OCI-LY7 (cell line): ENCODE results near the gene KCNQ2. TPM values are rescaled to one million over a fixed set of nuclear protein-coding genes. Genes with fewer than 3 reads are reported as not detected.

Experiments
- BruUV-seq: library from RNA; stranded (reverse); fragments of 400-500 nt; replicated peaks from 2 replicates; lab custom pipeline; 2021; lab: Mats Ljungman, UMichigan
- CTCF ChIA-PET: fragments of 300-600 bp; sonication (Branson Sonifier 250); formaldehyde crosslinking; loops from one replicate; lab custom pipeline; 2022; ENCODE audit warnings: antibody characterized with exemption; ENCODE audit not compliant: unreplicated experiment; lab: Charles Lee
- POLR2A ChIA-PET: fragments of 300-600 bp; sonication (Branson Sonifier 250); formaldehyde crosslinking; loops from one replicate; lab custom pipeline; 2022; ENCODE audit warnings: antibody characterized with exemption; lab: Charles Lee
- DNase-seq: peaks from one replicate; pipeline ENCODE4 v3.0.0-alpha.2; 2015; ENCODE audit warnings: low spot score
- H2AFZ ChIP-seq: fragments of 200-600 bp; sonication (generic), shearing (Covaris generic); 2 replicates; pipeline ENCODE4 v1.6.1; 2014; ENCODE audit warnings: mild to moderate bottlenecking, antibody characterized with exemption, low read length, moderate library complexity
- H3K27ac ChIP-seq: fragments of 200-600 bp; sonication (generic); 2 replicates; pipeline ENCODE4 v1.5.1; 2014; ENCODE audit warnings: mixed run types, low read depth, mild to moderate bottlenecking, moderate library complexity, low read length, inconsistent platforms; ENCODE audit not compliant: poor library complexity, severe bottlenecking
- H3K36me3 ChIP-seq: fragments of 200-600 bp; sonication (generic); 2 replicates; pipeline ENCODE4 v1.6.1; 2014; ENCODE audit warnings: mild to moderate bottlenecking, antibody characterized with exemption, low read length, moderate library complexity, mixed read lengths; ENCODE audit not compliant: insufficient read depth
- H3K4me1 ChIP-seq: fragments of 200-600 bp; sonication (generic); 2 replicates; pipeline ENCODE4 v1.5.1; 2014; ENCODE audit warnings: mild to moderate bottlenecking, low read length; ENCODE audit not compliant: insufficient read depth, poor library complexity, severe bottlenecking
- H3K4me2 ChIP-seq: fragments of 200-600 bp; sonication (generic); 2 replicates; pipeline ENCODE4 v1.6.1; 2014; ENCODE audit warnings: mild to moderate bottlenecking, low read length
- H3K4me3 ChIP-seq: fragments of 200-600 bp; sonication (generic); 2 replicates; pipeline ENCODE4 v1.5.1; 2014; ENCODE audit warnings: mild to moderate bottlenecking, low read depth, low read length; ENCODE audit not compliant: poor library complexity, severe bottlenecking
- H3K79me2 ChIP-seq: fragments of 200-600 bp; sonication (generic); 2 replicates; pipeline ENCODE4 v1.6.1; 2016; ENCODE audit warnings: low read depth, mild to moderate bottlenecking, low read length, moderate library complexity, mixed read lengths; ENCODE audit not compliant: insufficient read depth
- H3K9me2 ChIP-seq: fragments of 200-600 bp; sonication (generic); 2 replicates; pipeline ENCODE4 v1.6.1; 2016; ENCODE audit warnings: mild to moderate bottlenecking, low read length, mixed read lengths; ENCODE audit not compliant: insufficient read depth
- H3K9me3 ChIP-seq: fragments of 200-600 bp; sonication (generic); 2 replicates; pipeline ENCODE4 v1.6.1; 2014; ENCODE audit warnings: mild to moderate bottlenecking, mixed run types, low read length, mixed read lengths
- H4K20me1 ChIP-seq: fragments of 200-600 bp; sonication (generic); 2 replicates; pipeline ENCODE4 v1.6.1; 2014; ENCODE audit warnings: mild to moderate bottlenecking, antibody characterized with exemption, low read length, moderate library complexity, mixed read lengths; ENCODE audit not compliant: insufficient read depth
- CTCF ChIP-seq: fragments of 200-600 bp; sonication (generic); conservative IDR thresholded peaks from 2 replicates; pipeline ENCODE4 v1.5.1; 2014; ENCODE audit warnings: mild to moderate bottlenecking, antibody characterized with exemption, low read length, moderate library complexity, mixed read lengths
- EZH2phosphoT487 ChIP-seq: fragments of 200-600 bp; sonication (generic); IDR thresholded peaks from 2 replicates; pipeline ENCODE4 v1.6.1; 2018; ENCODE audit warnings: low read depth, borderline replicate concordance, mild to moderate bottlenecking, mixed run types, antibody characterized with exemption, low read length, moderate library complexity, mixed read lengths
- intact Hi-C: fragments of 100-400 bp; cut with micrococcal nuclease; formaldehyde crosslinking; loops from one replicate; pipeline ENCODE4 v1.10.0; 2022; ENCODE audit not compliant: unreplicated experiment
- total RNA-seq, 2 experiments: library from RNA; depleted of rRNA in 1 of 2; stranded (reverse); fragments of >200 nt in 1 of 2; shearing (Covaris generic) in 1 of 2; gene quantifications; 2 replicates each; pipeline ENCODE4 v1.2.3, GENCODE V29; 2014 to 2022

KCNQ2 gene
- total RNA-seq, 2 experiments from 2014 or later = not detected

- no peak for TF ChIP-seq EZH2phosphoT487
- TF ChIP-seq CTCF = no peak
- Histone ChIP-seq H3K27ac (no peak overlapping the region), H3K9me3 (0 out of 2 replicates have a peak, but pooled peaks cover 5% of the 10 kb centered on the region), H3K79me2 (no peaks in the 10 kb centered on the region), H4K20me1 (no peaks in the 10 kb centered on the region), H3K4me2 (no peak overlapping the region), H2AFZ (no peak overlapping the region), H3K36me3 (no peaks in the 10 kb centered on the region), H3K9me2 (no peaks in the 10 kb centered on the region), H3K4me3 (no peak overlapping the region), H3K4me1 (no peaks in the 10 kb centered on the region)
- ChIA-PET CTCF (no interaction called here), POLR2A (no interaction called here)
- intact Hi-C loops = no loop called here
- no TSS peak for BruUV-seq
- DNase-seq = no peak
Measured at GRCh38 chr20:63440366-63440955, 32.0 kb downstream of the KCNQ2 start.

GRCh38 chr20:63439866-63440265 is 32.6 kb downstream of the KCNQ2 start:
- no peak overlapping the region for H3K4me2 ChIP-seq
- intact Hi-C loops = no loop called here
- DNase-seq = no peak
- no TSS peak for BruUV-seq
- ChIA-PET CTCF (no interaction called here), POLR2A (no interaction called here)
- no peak for TF ChIP-seq CTCF
- no peak for TF ChIP-seq EZH2phosphoT487
- H3K4me3 ChIP-seq = no peak overlapping the region
- 0 out of 2 replicates have a peak, but pooled peaks cover 5% of the 10 kb centered on the region for H3K9me3 ChIP-seq
- H2AFZ ChIP-seq = no peak overlapping the region
- H4K20me1 ChIP-seq = no peaks in the 10 kb centered on the region
- no peaks in the 10 kb centered on the region for H3K79me2 ChIP-seq
- no peaks in the 10 kb centered on the region for H3K36me3 ChIP-seq
- no peaks in the 10 kb centered on the region for H3K4me1 ChIP-seq
- H3K27ac ChIP-seq = no peak overlapping the region
- no peaks in the 10 kb centered on the region for H3K9me2 ChIP-seq

GRCh38 chr20:63438121-63438520 is 34.3 kb downstream of the KCNQ2 start:
- no peaks in the 10 kb centered on the region for H3K9me2 ChIP-seq
- no peaks in the 10 kb centered on the region for H3K4me1 ChIP-seq
- H3K9me3 ChIP-seq = no peaks in the 10 kb centered on the region
- POLR2A ChIA-PET = no interaction called here
- H3K79me2 ChIP-seq = no peaks in the 10 kb centered on the region
- no peaks in the 10 kb centered on the region for H4K20me1 ChIP-seq
- no peak overlapping the region for H2AFZ ChIP-seq
- intact Hi-C loops = no loop called here
- H3K4me2 ChIP-seq = no peak overlapping the region
- H3K4me3 ChIP-seq = no peak overlapping the region
- TF ChIP-seq CTCF (no peak), EZH2phosphoT487 (no peak)
- CTCF ChIA-PET = no interaction called here
- no peak overlapping the region for H3K27ac ChIP-seq
- BruUV-seq = no TSS peak
- DNase-seq = no peak
- H3K36me3 ChIP-seq = no peaks in the 10 kb centered on the region
